HG03575 (cell line): ENCODE results near the gene SP5.
"Not testable (repeated sequence)": the region's sequence is repeated elsewhere in the genome, so short reads cannot be mapped to it uniquely, and the experiment has no call there.

ENCODE experiments used
- ATAC-seq: cut with Tn5 transposase; IDR thresholded peaks from one replicate; pipeline ENCODE4 v1.9.1; 2021; ENCODE audit not compliant: unreplicated experiment, insufficient number of reproducible peaks, low FRiP score; ENCODE audit errors: extremely low read depth

The SP5 gene

GRCh38 chr2:170715062-170715931 lies at the start of gene SP5:
TSS of gene SP5 (plus strand) at chr2:170715337. CDS start at chr2:170715513, 176 bp downstream.
- ATAC-seq = no peak

GRCh38 chr2:170665743-170666142 lies 49.4 kb upstream of the SP5 start:
- no peak for ATAC-seq

- ATAC-seq = no peak
Observed at GRCh38 chr2:170669909-170670308, 45.2 kb upstream of the SP5 start.

GRCh38 chr2:170670651-170671050 lies 44.5 kb upstream of the SP5 start:
- no peak for ATAC-seq

GRCh38 chr2:170671079-170671478 lies 44.1 kb upstream of the SP5 start:
- ATAC-seq = no peak

GRCh38 chr2:170674282-170674681 lies 40.9 kb upstream of the SP5 start:
- not testable (repeated sequence) for ATAC-seq

GRCh38 chr2:170675701-170676100 lies 39.4 kb upstream of the SP5 start:
- no peak for ATAC-seq

GRCh38 chr2:170679607-170680079 lies 35.5 kb upstream of the SP5 start:
- ATAC-seq = no peak

GRCh38 chr2:170680172-170680941 lies 34.8 kb upstream of the SP5 start:
- no peak for ATAC-seq

GRCh38 chr2:170681311-170681710 lies 33.8 kb upstream of the SP5 start:
- no peak for ATAC-seq

- ATAC-seq = no peak
Observed at GRCh38 chr2:170685591-170685990, 29.5 kb upstream of the SP5 start.

- ATAC-seq = no peak
Observed at GRCh38 chr2:170689481-170689880, 25.7 kb upstream of the SP5 start.

- ATAC-seq = no peak
Observed at GRCh38 chr2:170690640-170691039, 24.5 kb upstream of the SP5 start.

GRCh38 chr2:170694316-170694715 lies 20.8 kb upstream of the SP5 start:
- ATAC-seq = no peak

GRCh38 chr2:170695521-170696410 lies 19.4 kb upstream of the SP5 start:
- no peak for ATAC-seq

- no peak for ATAC-seq
Observed at GRCh38 chr2:170696948-170697347, 18.2 kb upstream of the SP5 start.

GRCh38 chr2:170701011-170701410 lies 14.1 kb upstream of the SP5 start:
- no peak for ATAC-seq

GRCh38 chr2:170703776-170704476 lies 11.2 kb upstream of the SP5 start:
- ATAC-seq = no peak
